Loucy (cell line): ENCODE measurements around the gene MACF1.

Experiments
- H2AFZ ChIP-seq: fragments of 200-600 bp; sonication (generic); 2 replicates; pipeline ENCODE4 v1.6.0; 2016; ENCODE audit warnings: antibody characterized with exemption, mild to moderate bottlenecking, low read length, moderate library complexity
- H3F3A ChIP-seq: fragments of 200-600 bp; 2 replicates; pipeline ENCODE4 v1.6.0; 2016; ENCODE audit warnings: antibody characterized with exemption, low read depth, mild to moderate bottlenecking
- H3K27me3 ChIP-seq: fragments of 200-600 bp; sonication (generic); 2 replicates; pipeline ENCODE4 v1.6.1; 2014; ENCODE audit warnings: low read length, mild to moderate bottlenecking; ENCODE audit not compliant: insufficient read depth, poor library complexity, severe bottlenecking
- H3K36me3 ChIP-seq: fragments of 200-600 bp; sonication (generic); 2 replicates; pipeline ENCODE4 v1.6.1; 2016; ENCODE audit warnings: low read length; ENCODE audit not compliant: insufficient read depth
- H3K4me1 ChIP-seq: fragments of 200-600 bp; sonication (generic); 2 replicates; pipeline ENCODE4 v1.5.1; 2014; ENCODE audit warnings: low read length, mild to moderate bottlenecking; ENCODE audit not compliant: insufficient read depth, poor library complexity, severe bottlenecking
- H3K4me2 ChIP-seq: fragments of 200-600 bp; sonication (generic); 2 replicates; pipeline ENCODE4 v1.6.0; 2014; ENCODE audit warnings: antibody characterized with exemption, low read length, low read depth, mild to moderate bottlenecking; ENCODE audit not compliant: poor library complexity, severe bottlenecking
- H3K4me3 ChIP-seq: fragments of 200-600 bp; sonication (generic); 2 replicates; pipeline ENCODE4 v1.5.1; 2014; ENCODE audit warnings: low read length, mild to moderate bottlenecking, mixed read lengths; ENCODE audit not compliant: poor library complexity, severe bottlenecking
- H3K79me2 ChIP-seq: fragments of 200-600 bp; sonication (generic); 2 replicates; pipeline ENCODE4 v1.6.1; 2014; ENCODE audit warnings: low read length; ENCODE audit not compliant: insufficient read depth
- H3K9ac ChIP-seq: fragments of 200-600 bp; sonication (generic); 2 replicates; pipeline ENCODE4 v1.6.0; 2014; ENCODE audit warnings: mild to moderate bottlenecking, low read depth, low read length, moderate library complexity; ENCODE audit not compliant: poor library complexity, severe bottlenecking
- H3K9me2 ChIP-seq: fragments of 200-600 bp; sonication (generic); replicated peaks from 2 replicates; pipeline ENCODE4 v1.6.1; 2016; ENCODE audit warnings: low read depth, low read length, mixed read lengths
- H3K9me3 ChIP-seq: fragments of 200-600 bp; sonication (generic); 2 replicates; pipeline ENCODE4 v1.6.1; 2014; ENCODE audit warnings: mild to moderate bottlenecking, antibody characterized with exemption, low read length, low read depth; ENCODE audit not compliant: insufficient read depth
- H4K20me1 ChIP-seq: fragments of 200-600 bp; sonication (generic); 2 replicates; pipeline ENCODE4 v1.6.0; 2014; ENCODE audit warnings: antibody characterized with exemption, low read length, mild to moderate bottlenecking; ENCODE audit not compliant: insufficient read depth, poor library complexity, severe bottlenecking
- CTCF ChIP-seq: fragments of 200-600 bp; sonication (generic); conservative IDR thresholded peaks from 2 replicates; pipeline ENCODE4 v1.5.1; 2014; ENCODE audit warnings: mild to moderate bottlenecking, antibody characterized with exemption, low read length
- EZH2phosphoT487 ChIP-seq: fragments of 200-600 bp; IDR thresholded peaks from 2 replicates; pipeline ENCODE4 v1.6.1; 2018; ENCODE audit warnings: antibody characterized with exemption, mild to moderate bottlenecking, moderate library complexity, borderline replicate concordance

MACF1 gene

GRCh38 chr1:39358491-39358890 is 154.0 kb downstream of the MACF1 start:
- TF ChIP-seq CTCF (no peak), EZH2phosphoT487 (no peak)
- no peaks in the 10 kb centered on the region for H3F3A ChIP-seq

GRCh38 chr1:39359028-39359570 is 154.6 kb downstream of the MACF1 start:
- Histone ChIP-seq H3K9me3 (no peaks in the 10 kb centered on the region), H3K79me2 (no peaks in the 10 kb centered on the region), H3K36me3 (peaks cover 91% of the 10 kb centered on the region), H2AFZ (no peak overlapping the region), H3K27me3 (no peaks in the 10 kb centered on the region), H4K20me1 (no peaks in the 10 kb centered on the region), H3K4me2 (no peak overlapping the region), H3K9ac (no peak overlapping the region), H3F3A (no peaks in the 10 kb centered on the region), H3K4me3 (no peak overlapping the region), H3K4me1 (no peaks in the 10 kb centered on the region), H3K9me2 (no peaks in the 10 kb centered on the region)
- TF ChIP-seq CTCF (no peak), EZH2phosphoT487 (no peak)

More at GRCh38 chr1:39358491-39358890, 154.0 kb downstream of the MACF1 start:
- Histone ChIP-seq H4K20me1 (no peaks in the 10 kb centered on the region), H3K9me2 (no peaks in the 10 kb centered on the region), H3K79me2 (no peaks in the 10 kb centered on the region), H3K4me3 (no peak overlapping the region), H3K27me3 (no peaks in the 10 kb centered on the region), H3K4me1 (no peaks in the 10 kb centered on the region), H3K9me3 (no peaks in the 10 kb centered on the region), H2AFZ (no peak overlapping the region), H3K9ac (no peak overlapping the region), H3K4me2 (no peak overlapping the region), H3K36me3 (peaks cover 92% of the 10 kb centered on the region)

- H3K9me3 ChIP-seq = no peaks in the 10 kb centered on the region
- no peak overlapping the region for H3K4me2 ChIP-seq
- no peaks in the 10 kb centered on the region for H3K9me2 ChIP-seq
- H3F3A ChIP-seq = no peaks in the 10 kb centered on the region
- no peaks in the 10 kb centered on the region for H3K4me1 ChIP-seq
- no peak overlapping the region for H3K4me3 ChIP-seq
- no peak overlapping the region for H2AFZ ChIP-seq
- H3K9ac ChIP-seq = no peak overlapping the region
- TF ChIP-seq EZH2phosphoT487 (no peak), CTCF (no peak)
- H3K27me3 ChIP-seq = no peaks in the 10 kb centered on the region
- H3K36me3 ChIP-seq = peaks cover 79% of the 10 kb centered on the region
- H3K79me2 ChIP-seq = no peaks in the 10 kb centered on the region
- H4K20me1 ChIP-seq = no peaks in the 10 kb centered on the region
Observed at GRCh38 chr1:39360731-39361130, 156.2 kb downstream of the MACF1 start.
